ENCODE data around the gene TGFBR2. TPM values are rescaled to one million over a fixed set of nuclear protein-coding genes. Genes with fewer than 3 reads are reported as not detected.

The TGFBR2 gene
- total and polyA plus RNA-seq, 10 of the 15 experiments (the other 5 are each of a cell fraction or from before 2014, with no cell fraction given) = 0.02 to 0.98 (median 0.18) TPM; not detected in 1

- TF ChIP-seq ZBTB40 (IDR thresholded peaks at IDR 0.05; ENCODE audit: borderline replicate concordance) = no peak
- no peak for TF ChIP-seq BCLAF1 (IDR thresholded peaks at IDR 0.05)
- no peak for TF ChIP-seq ATF7 (IDR thresholded peaks at IDR 0.05; ENCODE audit: low read depth)
- no peak for TF ChIP-seq CBX5 (IDR thresholded peaks at IDR 0.05; ENCODE audit: low read depth)
- no peak for TF ChIP-seq PRDM15 (CRISPR knock-in tag; IDR thresholded peaks at IDR 0.05)
- TF ChIP-seq TCF3 (IDR thresholded peaks at IDR 0.05; ENCODE audit: borderline replicate concordance, insufficient read depth, low read depth, low read length) = no peak
Measured at GRCh38 chr3:30617653-30618052, 11.3 kb downstream of the TGFBR2 start (continued).
